ENCODE results near the gene VN1R4. TPM values are rescaled to one million over a fixed set of nuclear protein-coding genes. Genes with fewer than 3 reads are reported as not detected.

The VN1R4 gene
- total RNA-seq, 1 donor from 2014 or later: not detected

Other genes with a start within 250 kb of the VN1R4 start
- gene ERVV-2, start 223.0 kb downstream of the VN1R4 start, total RNA-seq: not detected in 2 replicates
- 25.5 and 29.3 TPM in 2 replicates for gene ZNF160, start 164.3 kb downstream of the VN1R4 start, total RNA-seq
- 1.6 and 1.9 TPM in 2 replicates for gene ZNF415, start 134.8 kb downstream of the VN1R4 start, total RNA-seq
- 7.5 and 8.3 TPM in 2 replicates for gene ZNF347, start 108.7 kb downstream of the VN1R4 start, total RNA-seq
- 2.6 and 3.0 TPM in 2 replicates for gene ZNF665, start 74.4 kb downstream of the VN1R4 start, total RNA-seq
- gene ZNF677, start 12.8 kb downstream of the VN1R4 start, total RNA-seq: 15.8 and 19.9 TPM in 2 replicates
- gene VN1R2, start 9.4 kb downstream of the VN1R4 start, total RNA-seq: not detected in 2 replicates
- 12.5 and 12.6 TPM in 2 replicates for gene ZNF845, start 66.0 kb upstream of the VN1R4 start, total RNA-seq
- 9.9 and 11.9 TPM in 2 replicates for gene ZNF525, start 98.0 kb upstream of the VN1R4 start, total RNA-seq
- gene ZNF765, start 127.4 kb upstream of the VN1R4 start, total RNA-seq: 14.6 and 19.9 TPM in 2 replicates
- gene ZNF761, start 164.3 kb upstream of the VN1R4 start, total RNA-seq: 13.4 and 14.2 TPM in 2 replicates
- 4.9 and 5.3 TPM in 2 replicates for gene ZNF813, start 200.0 kb upstream of the VN1R4 start, total RNA-seq